Lung (tissue), 12 donors: Measurements from ENCODE around the gene DPH2. TPM values are rescaled to one million over a fixed set of nuclear protein-coding genes. Genes with fewer than 3 reads are reported as not detected.

ENCODE experiments used
- ATAC-seq: fragments of 200-7000 bp; cut with Tn5 transposase; one replicate; pipeline ENCODE4 v1.9.1; 2020; ENCODE audit warnings: moderate number of reproducible peaks; ENCODE audit not compliant: insufficient read depth, low FRiP score
- DNase-seq, 3 donors: peaks; one replicate each; pipeline ENCODE4 v3.0.0-alpha.2; 2013 to 2017
- H3K27ac ChIP-seq, 2 donors: one replicate each; pipeline ENCODE4 v1.5.1; 2013; ENCODE audit warnings: mild to moderate bottlenecking in 2 of 2, moderate library complexity in 2 of 2, control low read depth in 1 of 2, inconsistent platforms in 1 of 2, low read depth in 1 of 2, low read length in 1 of 2
- H3K27me3 ChIP-seq, 3 donors: one replicate each; pipeline ENCODE4 v1.5.1; 2013; ENCODE audit warnings: low read length in 2 of 3; ENCODE audit not compliant: control insufficient read depth in 3 of 3, insufficient read depth in 3 of 3
- H3K36me3 ChIP-seq, 4 donors: one replicate each; pipeline ENCODE4 v1.5.1; 2013; ENCODE audit warnings: low read length in 4 of 4, mild to moderate bottlenecking in 1 of 4, moderate library complexity in 1 of 4; ENCODE audit not compliant: control insufficient read depth in 4 of 4, insufficient read depth in 4 of 4
- H3K4me1 ChIP-seq, 5 donors: one replicate each; pipeline ENCODE4 v1.5.1; 2013; ENCODE audit warnings: low read length in 5 of 5, mild to moderate bottlenecking in 2 of 5, moderate library complexity in 1 of 5; ENCODE audit not compliant: control insufficient read depth in 5 of 5, insufficient read depth in 5 of 5
- H3K4me3 ChIP-seq: one replicate; pipeline ENCODE4 v1.5.1; 2013; ENCODE audit warnings: mild to moderate bottlenecking, control low read depth, moderate library complexity
- H3K9ac ChIP-seq, 2 donors: one replicate each; pipeline ENCODE4 v1.5.1; 2013; ENCODE audit warnings: low read length in 2 of 2, control low read depth in 1 of 2; ENCODE audit not compliant: insufficient read depth in 1 of 2
- H3K9me3 ChIP-seq, 4 donors: one replicate each; pipeline ENCODE4 v1.5.1; 2013; ENCODE audit warnings: low read length in 3 of 4, mild to moderate bottlenecking in 1 of 4, moderate library complexity in 1 of 4; ENCODE audit not compliant: control insufficient read depth in 4 of 4, insufficient read depth in 3 of 4
- CTCF ChIP-seq: IDR thresholded peaks from 2 replicates; pipeline ENCODE4 v1.5.1; 2012; ENCODE audit warnings: mild to moderate bottlenecking; ENCODE audit errors: control extremely low read depth, extremely low read depth
- WGBS, 2 donors: extraction: QIAGEN DNeasy Blood & Tissue Kit; methylation state at CpG; one replicate each; pipeline ENCODE4 v1.1.7; 2013; 5-methylcytosine and 5-hydroxymethylcytosine counted together
- polyA plus RNA-seq, 2 donors: library from polyadenylated mRNA; stranded (reverse); fragments of 200-250 nt; gene quantifications; one replicate each; pipeline ENCODE4 v1.2.1, GENCODE V29; 2013
- total RNA-seq, 2 donors: library from RNA; depleted of rRNA in 1 of 2; stranded (reverse); fragments of >200 nt in 1 of 2; gene quantifications; one replicate each; pipeline ENCODE4 v1.2.1, GENCODE V29; 2014 to 2021
- donor health status: control.
- donor health status: control.
- donor health status: Bipolar disorder and iron deficiency.
- donor health status: healthy.
- donor health status: DM: yes; HTN: yes; CAD: no.

Gene DPH2
- total and polyA plus RNA-seq, 4 donors, result 11.6 to 28.5 (median 21.3) TPM

- Histone ChIP-seq H3K36me3 (peaks cover 14 to 55% (median 17%) of the 10 kb centered on the region in 4 donors), H3K4me3 (no peak overlapping the region), H3K9me3 (no peaks in the 10 kb centered on the region), H3K27me3 (no peaks in the 10 kb centered on the region), H3K9ac (no peak overlapping the region), H3K27ac (no peak overlapping the region), H3K4me1 (no peaks in the 10 kb centered on the region)
- TF ChIP-seq CTCF, result no peak
- WGBS, 2 donors, result 88 to 94% methylated on average over 3 of the region's 3 CpGs
- no peak for ATAC-seq
- no peak for DNase-seq
Observed at GRCh38 chr1:43961692-43962091, 8.1 kb upstream of the DPH2 start.

- ATAC-seq (no peak), DNase-seq (no peak)
- no peak for TF ChIP-seq CTCF
- Histone ChIP-seq H3K9me3 (no peaks in the 10 kb centered on the region), H3K9ac (no peak overlapping the region), H3K4me1 (no peaks in the 10 kb centered on the region), H3K27me3 (no peaks in the 10 kb centered on the region), H3K36me3 (peaks cover 8 to 52% (median 15%) of the 10 kb centered on the region in 4 donors), H3K27ac (no peak overlapping the region), H3K4me3 (no peak overlapping the region)
- WGBS, 2 donors, result 90 to 96% methylated on average over 2 of the region's 2 CpGs
Observed at GRCh38 chr1:43962324-43962723, 7.5 kb upstream of the DPH2 start.

DNA sequence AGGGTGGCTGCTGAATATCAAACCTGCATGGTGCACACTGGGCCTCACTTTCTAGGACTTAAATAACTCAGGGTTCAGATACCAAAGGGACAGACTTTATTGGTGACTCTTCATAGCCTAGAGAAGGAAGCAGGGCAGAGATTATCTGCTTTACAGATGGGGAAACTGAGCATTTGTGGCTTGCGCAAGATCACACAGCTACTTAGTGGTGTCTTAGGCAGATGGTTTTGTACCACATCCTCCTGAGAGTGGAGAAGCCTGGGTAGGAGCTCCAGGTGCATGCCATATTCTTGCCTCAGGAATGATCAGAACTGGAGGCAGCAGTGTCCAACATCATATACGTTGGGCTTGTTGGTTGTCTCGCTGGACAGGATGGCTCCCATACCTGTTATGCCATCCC is 6.8 kb upstream of the DPH2 start:
- DNase-seq (no peak), ATAC-seq (no peak)
- no peaks in the 10 kb centered on the region for H3K9me3 ChIP-seq
- 89 to 91% methylated on average over 3 of the region's 3 CpGs for WGBS, 2 donors
- peaks cover 3 to 47% (median 12%) of the 10 kb centered on the region in 4 donors for H3K36me3 ChIP-seq
- no peaks in the 10 kb centered on the region for H3K4me1 ChIP-seq
- no peak for TF ChIP-seq CTCF
- no peak overlapping the region for H3K9ac ChIP-seq
- H3K27ac ChIP-seq, result no peak overlapping the region
- H3K27me3 ChIP-seq, result no peaks in the 10 kb centered on the region
- H3K4me3 ChIP-seq, result no peak overlapping the region

DNA sequence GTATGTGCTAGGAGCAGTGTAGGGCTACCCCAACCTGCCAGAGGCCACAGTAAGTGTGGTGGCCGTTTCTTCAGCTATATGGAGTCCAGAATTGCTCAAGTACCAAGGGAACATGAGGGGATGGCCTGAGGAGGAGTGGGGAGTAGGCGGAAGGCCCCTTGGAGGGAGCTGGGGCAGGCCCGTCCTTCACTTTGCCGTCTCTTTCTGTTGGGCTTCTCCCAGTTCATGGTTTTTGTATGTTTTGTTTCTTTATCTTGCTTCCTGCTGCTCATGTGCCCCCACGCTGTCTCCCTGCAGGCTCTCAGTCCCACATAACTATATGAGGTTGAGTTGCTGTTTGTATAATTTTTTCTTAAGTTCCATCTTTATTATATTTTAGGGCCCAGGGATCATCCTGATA is 5.9 kb upstream of the DPH2 start:
- H3K9me3 ChIP-seq, result no peaks in the 10 kb centered on the region
- no peaks in the 10 kb centered on the region for H3K4me1 ChIP-seq
- no peak overlapping the region for H3K4me3 ChIP-seq
- no peaks in the 10 kb centered on the region for H3K27me3 ChIP-seq
- WGBS, 2 donors, result 62 to 79% methylated on average over 5 of the region's 5 CpGs
- ATAC-seq (no peak), DNase-seq (no peak)
- no peak for TF ChIP-seq CTCF
- H3K9ac ChIP-seq, result no peak overlapping the region
- H3K36me3 ChIP-seq, result peaks cover 3 to 39% (median 12%) of the 10 kb centered on the region in 4 donors
- no peak overlapping the region for H3K27ac ChIP-seq
